Activated T-helper 17 cell treated with anti-CD3 and anti-CD28 coated beads, Interleukin-2, amount 50 U/mL, for 72 hours (primary cell): ENCODE data around the gene MTA1. TPM values are rescaled to one million over a fixed set of nuclear protein-coding genes. Genes with fewer than 3 reads are reported as not detected.

Experiments used
- ATAC-seq: fragments of 150-1000 bp; cut with Tn5 transposase; replicated peaks from 2 replicates; pipeline ENCODE4 v1.10.0; 2021; ENCODE audit warnings: mild to moderate bottlenecking, moderate library complexity
- H3K27ac Mint-ChIP-seq: one replicate; pipeline ENCODE4 v1.8.0; 2022; ENCODE audit warnings: mixed read lengths
- H3K27me3 Mint-ChIP-seq: one replicate; pipeline ENCODE4 v1.8.0; 2022; ENCODE audit warnings: mixed read lengths
- H3K36me3 Mint-ChIP-seq: one replicate; pipeline ENCODE4 v1.8.0; 2022; ENCODE audit warnings: low read depth, mild to moderate bottlenecking, mixed read lengths
- H3K4me1 Mint-ChIP-seq: one replicate; pipeline ENCODE4 v1.8.0; 2022; ENCODE audit warnings: mixed read lengths
- H3K4me3 Mint-ChIP-seq: one replicate; pipeline ENCODE4 v1.8.0; 2022; ENCODE audit warnings: mild to moderate bottlenecking, mixed read lengths
- H3K9me3 Mint-ChIP-seq: one replicate; pipeline ENCODE4 v1.8.0; 2022; ENCODE audit warnings: mixed read lengths
- total RNA-seq, 2 donors: library from RNA; stranded (reverse); gene quantifications; one replicate each; pipeline ENCODE4 v1.2.3, GENCODE V29; 2022

Gene MTA1
- 100 to 1,000 TPM in 1 of 2 donors, 10 to 100 TPM in 1; 99.4 to 144 TPM for total RNA-seq

- H3K36me3 Mint-ChIP-seq, result peaks cover 29% of the 10 kb centered on the region
- H3K9me3 Mint-ChIP-seq, result no peaks in the 10 kb centered on the region
- peaks cover 16% of the 10 kb centered on the region for H3K4me1 Mint-ChIP-seq
- peak within 1 kb of the TSS; percentile 85 for H3K4me3 Mint-ChIP-seq
- ATAC-seq, result peak; percentile 85
- H3K27ac Mint-ChIP-seq, result peak within 1 kb of the TSS; percentile 89
- H3K27me3 Mint-ChIP-seq, result no peaks in the 10 kb centered on the region
Measured at GRCh38 chr14:105419195-105420091, at the start of gene MTA1. TSS of gene MTA1 (plus strand) at chr14:105419827. CDS start at chr14:105420036, 209 bp downstream.

GRCh38 chr14:105374389-105374788 lies 45.2 kb upstream of the MTA1 start:
- no peaks in the 10 kb centered on the region for H3K9me3 Mint-ChIP-seq
- H3K27ac Mint-ChIP-seq, result no peak overlapping the region
- H3K36me3 Mint-ChIP-seq, result no peaks in the 10 kb centered on the region
- no peaks in the 10 kb centered on the region for H3K27me3 Mint-ChIP-seq
- peaks cover 8% of the 10 kb centered on the region for H3K4me1 Mint-ChIP-seq
- no peak overlapping the region for H3K4me3 Mint-ChIP-seq
- no peak for ATAC-seq

GRCh38 chr14:105375635-105376057 lies 44.0 kb upstream of the MTA1 start:
- Mint-ChIP-seq H3K4me3 (peak overlapping the region; percentile 47), H3K9me3 (no peaks in the 10 kb centered on the region), H3K27me3 (no peaks in the 10 kb centered on the region), H3K36me3 (no peaks in the 10 kb centered on the region), H3K27ac (peak overlapping the region; percentile 87), H3K4me1 (peaks cover 8% of the 10 kb centered on the region)
- ATAC-seq, result peak; percentile 92

- H3K4me1 Mint-ChIP-seq, result peaks cover 8% of the 10 kb centered on the region
- H3K9me3 Mint-ChIP-seq, result no peaks in the 10 kb centered on the region
- H3K27ac Mint-ChIP-seq, result no peak overlapping the region
- H3K27me3 Mint-ChIP-seq, result no peaks in the 10 kb centered on the region
- no peak overlapping the region for H3K4me3 Mint-ChIP-seq
- ATAC-seq, result no peak
- no peaks in the 10 kb centered on the region for H3K36me3 Mint-ChIP-seq
Measured at GRCh38 chr14:105376521-105377440, 42.8 kb upstream of the MTA1 start.

GRCh38 chr14:105377555-105378182 lies 42.0 kb upstream of the MTA1 start:
- H3K9me3 Mint-ChIP-seq, result no peaks in the 10 kb centered on the region
- no peak overlapping the region for H3K27ac Mint-ChIP-seq
- H3K4me3 Mint-ChIP-seq, result no peak overlapping the region
- H3K36me3 Mint-ChIP-seq, result no peaks in the 10 kb centered on the region
- no peak for ATAC-seq
- H3K4me1 Mint-ChIP-seq, result peaks cover 8% of the 10 kb centered on the region
- H3K27me3 Mint-ChIP-seq, result no peaks in the 10 kb centered on the region

GRCh38 chr14:105378199-105378598 lies 41.4 kb upstream of the MTA1 start:
- H3K36me3 Mint-ChIP-seq, result no peaks in the 10 kb centered on the region
- no peak overlapping the region for H3K4me3 Mint-ChIP-seq

GRCh38 chr14:105378873-105379685 lies 40.5 kb upstream of the MTA1 start:
- Mint-ChIP-seq H3K9me3 (no peaks in the 10 kb centered on the region), H3K36me3 (no peaks in the 10 kb centered on the region), H3K27me3 (no peaks in the 10 kb centered on the region), H3K27ac (peak overlapping the region; percentile 49), H3K4me1 (peaks cover 8% of the 10 kb centered on the region), H3K4me3 (no peak overlapping the region)
- ATAC-seq, result no peak

More at GRCh38 chr14:105378199-105378598, 41.4 kb upstream of the MTA1 start:
- Mint-ChIP-seq H3K27me3 (no peaks in the 10 kb centered on the region), H3K9me3 (no peaks in the 10 kb centered on the region), H3K27ac (peak overlapping the region; percentile 49), H3K4me1 (peaks cover 8% of the 10 kb centered on the region)
- no peak for ATAC-seq

GRCh38 chr14:105379946-105380345 lies 39.7 kb upstream of the MTA1 start:
- peaks cover 8% of the 10 kb centered on the region for H3K4me1 Mint-ChIP-seq
- H3K4me3 Mint-ChIP-seq, result no peak overlapping the region
- no peaks in the 10 kb centered on the region for H3K36me3 Mint-ChIP-seq
- no peaks in the 10 kb centered on the region for H3K9me3 Mint-ChIP-seq
- H3K27ac Mint-ChIP-seq, result no peak overlapping the region
- no peaks in the 10 kb centered on the region for H3K27me3 Mint-ChIP-seq
- no peak for ATAC-seq

GRCh38 chr14:105380756-105381155 lies 38.9 kb upstream of the MTA1 start:
- Mint-ChIP-seq H3K27ac (no peak overlapping the region), H3K4me3 (no peak overlapping the region), H3K36me3 (no peaks in the 10 kb centered on the region), H3K9me3 (no peaks in the 10 kb centered on the region), H3K4me1 (peaks cover 4% of the 10 kb centered on the region), H3K27me3 (no peaks in the 10 kb centered on the region)
- ATAC-seq, result no peak

- Mint-ChIP-seq H3K27ac (no peak overlapping the region), H3K4me3 (no peak overlapping the region), H3K27me3 (no peaks in the 10 kb centered on the region), H3K4me1 (no peaks in the 10 kb centered on the region), H3K36me3 (no peaks in the 10 kb centered on the region), H3K9me3 (no peaks in the 10 kb centered on the region)
- ATAC-seq, result no peak
Measured at GRCh38 chr14:105381446-105382342, 37.9 kb upstream of the MTA1 start.

- H3K27me3 Mint-ChIP-seq, result no peaks in the 10 kb centered on the region
- H3K4me3 Mint-ChIP-seq, result no peak overlapping the region
- ATAC-seq, result no peak
- no peaks in the 10 kb centered on the region for H3K36me3 Mint-ChIP-seq
- no peaks in the 10 kb centered on the region for H3K9me3 Mint-ChIP-seq
- no peak overlapping the region for H3K27ac Mint-ChIP-seq
- no peaks in the 10 kb centered on the region for H3K4me1 Mint-ChIP-seq
Measured at GRCh38 chr14:105382343-105383082, 37.1 kb upstream of the MTA1 start.

GRCh38 chr14:105383083-105383730 lies 36.4 kb upstream of the MTA1 start:
- no peaks in the 10 kb centered on the region for H3K27me3 Mint-ChIP-seq
- ATAC-seq, result no peak
- no peak overlapping the region for H3K4me3 Mint-ChIP-seq
- no peaks in the 10 kb centered on the region for H3K36me3 Mint-ChIP-seq
- no peaks in the 10 kb centered on the region for H3K9me3 Mint-ChIP-seq
- no peak overlapping the region for H3K27ac Mint-ChIP-seq
- H3K4me1 Mint-ChIP-seq, result no peaks in the 10 kb centered on the region
